ENCODE measurements around the gene VTI1B. TPM values are rescaled to one million over a fixed set of nuclear protein-coding genes. Genes with fewer than 3 reads are reported as not detected.
A peak's percentile ranks its signal among the peaks of the same experiment; 100 is the strongest.

The VTI1B gene
- total RNA-seq, 1 donor from 2014 or later: 69.8 TPM

DNA sequence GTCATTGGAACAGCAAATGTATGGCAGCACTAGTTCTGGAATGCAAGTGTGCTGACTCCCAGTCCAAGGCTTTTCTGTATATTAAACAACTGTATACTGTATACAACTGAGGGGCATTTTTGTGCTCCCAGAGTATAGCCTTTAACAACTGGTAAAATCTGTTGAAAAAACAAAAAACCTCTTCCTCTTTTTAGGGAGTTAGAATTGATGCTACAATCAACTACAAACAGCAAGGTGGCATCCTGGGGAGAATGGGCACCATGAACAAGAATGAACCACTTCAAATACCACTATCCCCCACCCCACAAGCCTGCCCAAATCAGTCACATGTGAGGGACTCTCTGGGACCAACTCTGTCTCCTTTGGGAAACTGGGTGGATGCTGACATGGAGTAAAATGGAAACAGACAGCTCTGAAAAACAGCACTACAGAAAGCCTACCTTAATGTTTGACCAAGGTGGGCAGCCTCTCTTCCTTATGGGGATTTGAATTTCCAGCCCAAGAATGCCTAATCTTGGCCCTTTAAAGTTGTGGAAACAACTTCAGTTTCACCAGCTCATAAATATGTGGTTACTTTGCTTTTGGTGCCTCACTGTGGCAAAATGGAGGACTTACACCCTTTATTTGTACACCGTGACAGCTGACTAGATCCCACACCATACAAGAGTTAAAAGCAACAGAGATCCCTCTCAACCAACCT, 7.5 kb downstream of the VTI1B start:
- no peaks in the 10 kb centered on the region for H3K9me3 Mint-ChIP-seq

DNA sequence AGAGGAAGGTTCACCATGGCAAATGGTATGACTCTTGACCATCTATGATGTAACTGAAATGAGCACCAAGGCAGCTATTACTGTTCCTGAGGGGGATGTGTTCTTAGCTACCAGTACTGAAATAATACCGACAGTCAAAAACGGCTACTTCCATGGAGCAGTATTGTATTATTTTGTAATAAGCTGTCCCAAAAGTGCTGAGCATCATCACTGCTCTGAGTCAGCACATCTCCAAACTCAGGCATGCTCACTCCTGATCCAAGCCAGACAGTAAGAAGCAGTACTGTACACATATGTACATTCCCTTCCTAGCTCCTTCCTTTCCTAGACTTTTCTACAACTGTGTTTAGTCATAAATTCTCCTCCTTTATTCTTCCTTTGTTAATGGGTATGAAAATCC, 8.6 kb downstream of the VTI1B start:
- Histone ChIP-seq H3K36me3 (no peaks in the 10 kb centered on the region), H3K27ac (no peak overlapping the region), H3K4me1 (no peaks in the 10 kb centered on the region), H3K9me3 (ENCODE audit: low read depth) (no peaks in the 10 kb centered on the region), H3K4me3 (no peak overlapping the region), H2AFZ (replicated peaks) (no peak overlapping the region), H3K4me2 (no peak overlapping the region), H3K27me3 (no peaks in the 10 kb centered on the region), H4K20me1 (ENCODE audit: low read depth) (peaks cover 37% of the 10 kb centered on the region), H3K79me2 (ENCODE audit: low read depth) (peaks cover 88% of the 10 kb centered on the region), H3F3A (ENCODE audit: low read depth) (no peaks in the 10 kb centered on the region), H3K9ac (no peak overlapping the region)
- TF ChIP-seq, protein P1, sequence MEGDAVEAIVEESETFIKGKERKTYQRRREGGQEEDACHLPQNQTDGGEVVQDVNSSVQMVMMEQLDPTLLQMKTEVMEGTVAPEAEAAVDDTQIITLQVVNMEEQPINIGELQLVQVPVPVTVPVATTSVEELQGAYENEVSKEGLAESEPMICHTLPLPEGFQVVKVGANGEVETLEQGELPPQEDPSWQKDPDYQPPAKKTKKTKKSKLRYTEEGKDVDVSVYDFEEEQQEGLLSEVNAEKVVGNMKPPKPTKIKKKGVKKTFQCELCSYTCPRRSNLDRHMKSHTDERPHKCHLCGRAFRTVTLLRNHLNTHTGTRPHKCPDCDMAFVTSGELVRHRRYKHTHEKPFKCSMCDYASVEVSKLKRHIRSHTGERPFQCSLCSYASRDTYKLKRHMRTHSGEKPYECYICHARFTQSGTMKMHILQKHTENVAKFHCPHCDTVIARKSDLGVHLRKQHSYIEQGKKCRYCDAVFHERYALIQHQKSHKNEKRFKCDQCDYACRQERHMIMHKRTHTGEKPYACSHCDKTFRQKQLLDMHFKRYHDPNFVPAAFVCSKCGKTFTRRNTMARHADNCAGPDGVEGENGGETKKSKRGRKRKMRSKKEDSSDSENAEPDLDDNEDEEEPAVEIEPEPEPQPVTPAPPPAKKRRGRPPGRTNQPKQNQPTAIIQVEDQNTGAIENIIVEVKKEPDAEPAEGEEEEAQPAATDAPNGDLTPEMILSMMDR (IDR thresholded peaks at IDR 0.05): no peak
- TF ChIP-seq EZH2phosphoT487 (IDR thresholded peaks at IDR 0.05) (no peak), EZH2 (IDR thresholded peaks at IDR 0.05) (no peak)
- peaks cover 4% of the 10 kb centered on the region for H3K4me1 Mint-ChIP-seq
- no peaks in the 10 kb centered on the region for H3K27me3 Mint-ChIP-seq (ENCODE audit: insufficient read depth, low read depth)
- DNase-seq (ENCODE audit: low spot score): no peak
- no peak overlapping the region for H3K27ac Mint-ChIP-seq
- H3K4me3 Mint-ChIP-seq: no peak overlapping the region
- H3K9me3 Mint-ChIP-seq: no peaks in the 10 kb centered on the region
- peaks cover 8% of the 10 kb centered on the region for H3K36me3 Mint-ChIP-seq

More for the DNA sequence above, 7.5 kb downstream of the VTI1B start:
- TF ChIP-seq, protein P1 (IDR thresholded peaks at IDR 0.05): peak; percentile 67
- TF ChIP-seq EZH2phosphoT487 (IDR thresholded peaks at IDR 0.05): no peak
- no peak overlapping the region for H3K4me3 ChIP-seq
- no peak overlapping the region for H3K9ac ChIP-seq
- H3K4me1 ChIP-seq: no peaks in the 10 kb centered on the region
- Mint-ChIP-seq H3K36me3 (peaks cover 8% of the 10 kb centered on the region), H3K27me3 (ENCODE audit: insufficient read depth, low read depth) (no peaks in the 10 kb centered on the region), H3K4me3 (no peak overlapping the region), H3K27ac (no peak overlapping the region), H3K4me1 (peaks cover 4% of the 10 kb centered on the region)
- peaks cover 91% of the 10 kb centered on the region for H3K79me2 ChIP-seq (ENCODE audit: low read depth)
- H3K27ac ChIP-seq: no peak overlapping the region
- H3K27me3 ChIP-seq: no peaks in the 10 kb centered on the region
- H3K36me3 ChIP-seq: no peaks in the 10 kb centered on the region
- peaks cover 43% of the 10 kb centered on the region for H4K20me1 ChIP-seq (ENCODE audit: low read depth)
- H3K9me3 ChIP-seq (ENCODE audit: low read depth): no peaks in the 10 kb centered on the region
- DNase-seq (ENCODE audit: low spot score): peak; percentile 55
- H3F3A ChIP-seq (ENCODE audit: low read depth): no peaks in the 10 kb centered on the region
- no peak overlapping the region for H3K4me2 ChIP-seq
- no peak overlapping the region for H2AFZ ChIP-seq (replicated peaks)

DNA sequence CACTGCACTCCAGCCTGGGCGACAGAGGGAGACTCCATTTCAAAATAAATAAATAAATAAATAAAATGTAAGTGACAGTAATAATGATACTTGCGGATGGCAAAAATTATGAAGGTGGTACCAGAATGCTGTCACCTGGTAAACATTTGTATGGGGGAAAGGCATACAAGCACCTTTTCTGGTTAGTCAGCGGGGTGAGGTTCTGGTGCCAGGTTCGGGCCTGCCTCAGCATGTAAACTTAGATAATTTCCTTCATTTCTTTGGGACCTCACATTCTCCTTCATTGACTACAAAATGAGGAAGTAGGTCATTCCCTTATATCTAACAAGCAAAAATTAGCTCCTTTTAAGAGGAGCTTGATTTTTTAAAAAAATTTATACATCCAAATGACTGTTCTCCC, 10.8 kb downstream of the VTI1B start:
- H4K20me1 ChIP-seq (ENCODE audit: low read depth): peaks cover 24% of the 10 kb centered on the region
- no peaks in the 10 kb centered on the region for H3K4me1 ChIP-seq
- H3K9ac ChIP-seq: no peak overlapping the region
- Mint-ChIP-seq H3K9me3 (no peaks in the 10 kb centered on the region), H3K36me3 (peaks cover 8% of the 10 kb centered on the region), H3K4me3 (no peak overlapping the region), H3K27ac (no peak overlapping the region), H3K4me1 (peaks cover 2% of the 10 kb centered on the region), H3K27me3 (ENCODE audit: insufficient read depth, low read depth) (no peaks in the 10 kb centered on the region)
- DNase-seq (ENCODE audit: low spot score): no peak
- TF ChIP-seq EZH2phosphoT487 (IDR thresholded peaks at IDR 0.05) (no peak), EZH2 (IDR thresholded peaks at IDR 0.05) (no peak)
- TF ChIP-seq, protein P1 (IDR thresholded peaks at IDR 0.05): no peak
- H3K79me2 ChIP-seq (ENCODE audit: low read depth): peaks cover 67% of the 10 kb centered on the region
- no peaks in the 10 kb centered on the region for H3F3A ChIP-seq (ENCODE audit: low read depth)
- H3K9me3 ChIP-seq (ENCODE audit: low read depth): no peaks in the 10 kb centered on the region
- H2AFZ ChIP-seq (replicated peaks): no peak overlapping the region
- H3K27ac ChIP-seq: no peak overlapping the region
- no peak overlapping the region for H3K4me3 ChIP-seq
- H3K27me3 ChIP-seq: no peaks in the 10 kb centered on the region
- H3K4me2 ChIP-seq: no peak overlapping the region
- peaks cover 5% of the 10 kb centered on the region for H3K36me3 ChIP-seq

All from neural progenitor cell (in vitro differentiated cells).